Activated CD4-positive, alpha-beta T cell treated with anti-CD3 and anti-CD28 coated beads for 1 hour (primary cell): ENCODE results near the gene CCR9.

Experiments used
- DNase-seq: peaks from one replicate; pipeline ENCODE4 v3.0.0-alpha.2; 2020

Gene CCR9

GRCh38 chr3:45909542-45909941, 23.2 kb downstream of the CCR9 start:
- DNase-seq: no peak

- DNase-seq: no peak
Measured at GRCh38 chr3:45910892-45911291, 24.5 kb downstream of the CCR9 start.

- no peak for DNase-seq
Measured at GRCh38 chr3:45911511-45912226, 25.3 kb downstream of the CCR9 start.

- DNase-seq: no peak
Measured at GRCh38 chr3:45912435-45912834, 26.1 kb downstream of the CCR9 start.

- DNase-seq: no peak
Measured at GRCh38 chr3:45914362-45915058, 28.2 kb downstream of the CCR9 start.

- DNase-seq: no peak
Measured at GRCh38 chr3:45915059-45915439, 28.7 kb downstream of the CCR9 start.

GRCh38 chr3:45915518-45916231, 29.3 kb downstream of the CCR9 start:
- peak; percentile 67 for DNase-seq

- no peak for DNase-seq
Measured at GRCh38 chr3:45917146-45917898, 31.0 kb downstream of the CCR9 start.

- DNase-seq: no peak
Measured at GRCh38 chr3:45921158-45922038, 35.1 kb downstream of the CCR9 start.

- DNase-seq: no peak
Measured at GRCh38 chr3:45922039-45922326, 35.6 kb downstream of the CCR9 start.

- no peak for DNase-seq
Measured at GRCh38 chr3:45922950-45923590, 36.7 kb downstream of the CCR9 start.

- DNase-seq: no peak
Measured at GRCh38 chr3:45923755-45924154, 37.4 kb downstream of the CCR9 start.

- no peak for DNase-seq
Measured at GRCh38 chr3:45927881-45928280, 41.5 kb downstream of the CCR9 start.

- DNase-seq: peak; percentile 46
Measured at GRCh38 chr3:45929042-45929679, 42.8 kb downstream of the CCR9 start.

GRCh38 chr3:45931496-45931895, 45.2 kb downstream of the CCR9 start:
- DNase-seq: no peak

- DNase-seq: no peak
Measured at GRCh38 chr3:45932112-45932511, 45.8 kb downstream of the CCR9 start.

- DNase-seq: no peak
Measured at GRCh38 chr3:45933591-45933990, 47.2 kb downstream of the CCR9 start.

GRCh38 chr3:45936261-45936660, 49.9 kb downstream of the CCR9 start:
- no peak for DNase-seq

- no peak for DNase-seq
Measured at GRCh38 chr3:45937206-45938042, 51.1 kb downstream of the CCR9 start.

GRCh38 chr3:45938043-45938435, 51.7 kb downstream of the CCR9 start:
- DNase-seq: no peak
